A204.1 (cell line): Measurements from ENCODE around the gene APMAP.

Source experiments
- FAIRE-seq: peaks from 2 replicates; lab custom pipeline; 2012; peaks lifted over from hg19 to GRCh38; lab: Jason Lieb, UNC

The APMAP gene

GRCh38 chr20:25024171-25024570 lies 31.6 kb upstream of the APMAP start:
- no peak for FAIRE-seq

GRCh38 chr20:25023356-25023755 lies 30.8 kb upstream of the APMAP start:
- FAIRE-seq: no peak

- FAIRE-seq: no peak
These were observed 30.1 kb upstream of the APMAP start for GRCh38 chr20:25022680-25023079.

- no peak for FAIRE-seq
These were observed 28.8 kb upstream of the APMAP start for GRCh38 chr20:25021336-25021735.

GRCh38 chr20:25020901-25021301 lies 28.4 kb upstream of the APMAP start:
- FAIRE-seq: no peak

GRCh38 chr20:25020345-25020744 lies 27.8 kb upstream of the APMAP start:
- no peak for FAIRE-seq

- no peak for FAIRE-seq
These were observed 27.0 kb upstream of the APMAP start for GRCh38 chr20:25019381-25020155.

GRCh38 chr20:25018841-25019240 lies 26.3 kb upstream of the APMAP start:
- FAIRE-seq: no peak

GRCh38 chr20:25018425-25018824 lies 25.9 kb upstream of the APMAP start:
- FAIRE-seq: no peak

- no peak for FAIRE-seq
These were observed 24.8 kb upstream of the APMAP start for GRCh38 chr20:25017257-25017803.

GRCh38 chr20:25016471-25016870 lies 23.9 kb upstream of the APMAP start:
- FAIRE-seq: no peak

- FAIRE-seq: no peak
These were observed 23.4 kb upstream of the APMAP start for GRCh38 chr20:25015986-25016385.

GRCh38 chr20:25014816-25015215 lies 22.3 kb upstream of the APMAP start:
- FAIRE-seq: no peak

- no peak for FAIRE-seq
These were observed 21.2 kb upstream of the APMAP start for GRCh38 chr20:25013478-25014380.

GRCh38 chr20:25012616-25013189 lies 20.2 kb upstream of the APMAP start:
- no peak for FAIRE-seq

GRCh38 chr20:25011831-25012241 lies 19.3 kb upstream of the APMAP start:
- FAIRE-seq: no peak

GRCh38 chr20:25011261-25011660 lies 18.7 kb upstream of the APMAP start:
- FAIRE-seq: no peak

GRCh38 chr20:25009218-25010145 lies 16.9 kb upstream of the APMAP start:
- no peak for FAIRE-seq

- FAIRE-seq: no peak
These were observed 16.1 kb upstream of the APMAP start for GRCh38 chr20:25008388-25009217.

- FAIRE-seq: no peak
These were observed 15.1 kb upstream of the APMAP start for GRCh38 chr20:25007491-25008305.
